Measurements from ENCODE around the gene RBX1. TPM values are rescaled to one million over a fixed set of nuclear protein-coding genes. Genes with fewer than 3 reads are reported as not detected.

The RBX1 gene
- total RNA-seq, 1 donor from 2014 or later: 62.8 TPM

Other genes starting within 250 kb of the RBX1 start
- 22.7 and 23.8 TPM in 2 replicates for gene SLC25A17, start 132.0 kb upstream of the RBX1 start, total RNA-seq (ENCODE audit: low replicate concordance)
- 252 and 317 TPM in 2 replicates for gene ST13, start 94.7 kb upstream of the RBX1 start, total RNA-seq (ENCODE audit: low replicate concordance)
- 21.9 and 30.9 TPM in 2 replicates for gene XPNPEP3, start 94.2 kb upstream of the RBX1 start, total RNA-seq (ENCODE audit: low replicate concordance)
- gene DNAJB7, start 89.3 kb upstream of the RBX1 start, total RNA-seq (ENCODE audit: low replicate concordance): 0.10 TPM in 1 of 2 replicates, not detected in the other
- 87.2 and 95.8 TPM in 2 replicates for gene EP300, start 141.2 kb downstream of the RBX1 start, total RNA-seq (ENCODE audit: low replicate concordance)